PFSK-1 (cell line): Measurements from ENCODE around the gene HNF1B.

Source experiments
- POLR2AphosphoS5 ChIP-seq: IDR thresholded peaks from 2 replicates; pipeline ENCODE4 v1.6.1; 2012; ENCODE audit warnings: low read depth, mild to moderate bottlenecking, control low read depth, low read length, moderate library complexity
- SIN3A ChIP-seq: IDR thresholded peaks from 2 replicates; pipeline ENCODE4 v1.6.1; 2012; ENCODE audit warnings: mild to moderate bottlenecking, low read length, moderate library complexity, borderline replicate concordance; ENCODE audit not compliant: insufficient read depth
- TAF1 ChIP-seq: IDR thresholded peaks from 2 replicates; pipeline ENCODE4 v1.6.1; 2012; ENCODE audit warnings: low read length, control low read depth, borderline replicate concordance; ENCODE audit not compliant: insufficient read depth
- TF ChIP-seq, protein P1 (sequence below), 2 experiments: IDR thresholded peaks; 2 replicates each; pipeline versions ENCODE4 v1.6.1 to v1.8.0; 2011 to 2012; ENCODE audit warnings: low read depth in 2 of 2, low read length in 2 of 2, control low read depth in 1 of 2, inconsistent platforms in 1 of 2, mild to moderate bottlenecking in 1 of 2, moderate library complexity in 1 of 2; ENCODE audit not compliant: insufficient read depth in 1 of 2

DNA sequence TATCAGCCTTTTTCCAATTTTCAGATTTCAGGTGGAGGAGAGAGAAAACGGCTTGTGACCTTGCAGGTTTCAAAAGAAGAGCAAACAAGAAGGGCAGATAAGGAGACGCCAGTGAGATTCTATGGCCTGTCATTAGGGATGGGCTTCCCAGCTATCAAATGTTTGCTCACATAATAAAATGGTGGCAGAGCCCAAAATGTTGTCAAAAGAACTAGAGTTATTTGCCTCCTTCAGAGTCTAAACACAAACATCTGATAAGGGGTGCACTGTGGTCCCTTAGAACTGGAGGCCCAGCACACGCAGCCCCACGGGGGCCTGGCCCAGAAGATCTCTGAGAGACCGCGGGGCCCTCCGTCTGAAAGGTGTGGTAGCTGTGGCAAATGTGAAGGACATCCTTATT lies 55.5 kb downstream of the HNF1B start:
- TF ChIP-seq, protein P1, sequence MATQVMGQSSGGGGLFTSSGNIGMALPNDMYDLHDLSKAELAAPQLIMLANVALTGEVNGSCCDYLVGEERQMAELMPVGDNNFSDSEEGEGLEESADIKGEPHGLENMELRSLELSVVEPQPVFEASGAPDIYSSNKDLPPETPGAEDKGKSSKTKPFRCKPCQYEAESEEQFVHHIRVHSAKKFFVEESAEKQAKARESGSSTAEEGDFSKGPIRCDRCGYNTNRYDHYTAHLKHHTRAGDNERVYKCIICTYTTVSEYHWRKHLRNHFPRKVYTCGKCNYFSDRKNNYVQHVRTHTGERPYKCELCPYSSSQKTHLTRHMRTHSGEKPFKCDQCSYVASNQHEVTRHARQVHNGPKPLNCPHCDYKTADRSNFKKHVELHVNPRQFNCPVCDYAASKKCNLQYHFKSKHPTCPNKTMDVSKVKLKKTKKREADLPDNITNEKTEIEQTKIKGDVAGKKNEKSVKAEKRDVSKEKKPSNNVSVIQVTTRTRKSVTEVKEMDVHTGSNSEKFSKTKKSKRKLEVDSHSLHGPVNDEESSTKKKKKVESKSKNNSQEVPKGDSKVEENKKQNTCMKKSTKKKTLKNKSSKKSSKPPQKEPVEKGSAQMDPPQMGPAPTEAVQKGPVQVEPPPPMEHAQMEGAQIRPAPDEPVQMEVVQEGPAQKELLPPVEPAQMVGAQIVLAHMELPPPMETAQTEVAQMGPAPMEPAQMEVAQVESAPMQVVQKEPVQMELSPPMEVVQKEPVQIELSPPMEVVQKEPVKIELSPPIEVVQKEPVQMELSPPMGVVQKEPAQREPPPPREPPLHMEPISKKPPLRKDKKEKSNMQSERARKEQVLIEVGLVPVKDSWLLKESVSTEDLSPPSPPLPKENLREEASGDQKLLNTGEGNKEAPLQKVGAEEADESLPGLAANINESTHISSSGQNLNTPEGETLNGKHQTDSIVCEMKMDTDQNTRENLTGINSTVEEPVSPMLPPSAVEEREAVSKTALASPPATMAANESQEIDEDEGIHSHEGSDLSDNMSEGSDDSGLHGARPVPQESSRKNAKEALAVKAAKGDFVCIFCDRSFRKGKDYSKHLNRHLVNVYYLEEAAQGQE (IDR thresholded peaks at IDR 0.05; ENCODE audit: insufficient read depth in 1 of 2, low read depth in 2 of 2, low read length in 2 of 2): no peak
- TF ChIP-seq POLR2AphosphoS5 (no peak), TAF1 (no peak), SIN3A (no peak)
